OCI-LY3 (cell line): ENCODE data around the gene NKTR.
"Not testable (repeated sequence)": the region's sequence is repeated elsewhere in the genome, so short reads cannot be mapped to it uniquely, and the experiment has no call there.

Experiments
- H2AFZ ChIP-seq: fragments of 200-600, 300-600 bp; shearing (Covaris generic); 2 replicates; pipeline ENCODE4 v1.6.0; 2014; ENCODE audit warnings: antibody characterized with exemption, low read depth, low read length
- H3K27ac ChIP-seq: fragments of 200-600, 300-600 bp; sonication (generic); 2 replicates; pipeline ENCODE4 v1.5.1; 2014; ENCODE audit warnings: mild to moderate bottlenecking, low read length, moderate library complexity, mixed read lengths
- H3K27me3 ChIP-seq: fragments of 200-600, 300-600 bp; sonication (generic); 2 replicates; pipeline ENCODE4 v1.6.1; 2014; ENCODE audit warnings: low read depth, low read length, mixed read lengths
- H3K36me3 ChIP-seq: fragments of 200-600, 300-600 bp; sonication (generic); replicated peaks from 2 replicates; pipeline ENCODE3; 2014; ENCODE audit warnings: low read depth, low read length, mixed read lengths
- H3K4me1 ChIP-seq: fragments of 300-600, 200-600 bp; sonication (generic); 2 replicates; pipeline ENCODE4 v1.6.1; 2014; ENCODE audit warnings: low read length, mixed read lengths
- H3K4me2 ChIP-seq: fragments of 200-600, 300-600 bp; sonication (generic); 2 replicates; pipeline ENCODE4 v1.6.1; 2014; ENCODE audit warnings: low read length, mixed read lengths
- H3K4me3 ChIP-seq: fragments of 300-600, 200-600 bp; sonication (generic); 2 replicates; pipeline ENCODE4 v1.5.1; 2014; ENCODE audit warnings: antibody characterized with exemption, mild to moderate bottlenecking, low read length, moderate library complexity
- H3K79me2 ChIP-seq: fragments of 300-600, 200-600 bp; shearing (Covaris generic); 2 replicates; pipeline ENCODE4 v1.6.1; 2014; ENCODE audit warnings: mild to moderate bottlenecking, low read length, mixed read lengths
- H3K9ac ChIP-seq: fragments of 300-600, 200-600 bp; shearing (Covaris generic); 2 replicates; pipeline ENCODE4 v1.6.0; 2014; ENCODE audit warnings: mild to moderate bottlenecking, low read length, moderate library complexity
- H3K9me3 ChIP-seq: fragments of 200-600, 300-600 bp; shearing (Covaris generic); 2 replicates; pipeline ENCODE4 v1.6.1; 2014; ENCODE audit warnings: low read length, mixed read lengths; ENCODE audit not compliant: insufficient read depth
- H4K20me1 ChIP-seq: fragments of 200-600, 300-600 bp; sonication (generic); 2 replicates; pipeline ENCODE4 v1.6.1; 2016; ENCODE audit warnings: low read length, mixed read lengths; ENCODE audit not compliant: insufficient read depth
- CTCF ChIP-seq: fragments of 200-600, 300-600 bp; sonication (generic); IDR thresholded peaks from 2 replicates; pipeline ENCODE4 v1.5.1; 2014; ENCODE audit warnings: antibody characterized with exemption, low read length, low read depth
- EZH2phosphoT487 ChIP-seq: fragments of 200-600 bp; shearing (Covaris generic); IDR thresholded peaks from 2 replicates; pipeline ENCODE4 v1.6.1; 2018; ENCODE audit warnings: antibody characterized with exemption, mixed run types, low read depth

NKTR gene

GRCh38 chr3:42595682-42596081 lies 4.8 kb upstream of the NKTR start:
- TF ChIP-seq EZH2phosphoT487 (no peak), CTCF (no peak)
- H3K36me3 ChIP-seq = peaks cover 51% of the 10 kb centered on the region
- H3K79me2 ChIP-seq = peaks cover 36% of the 10 kb centered on the region
- H3K27ac ChIP-seq = no peak overlapping the region
- no peaks in the 10 kb centered on the region for H3K27me3 ChIP-seq
- no peak overlapping the region for H3K4me3 ChIP-seq
- H4K20me1 ChIP-seq = peaks cover 3% of the 10 kb centered on the region; the same call in 1 of the 2 replicates
- no peak overlapping the region for H3K9ac ChIP-seq
- H2AFZ ChIP-seq = no peak overlapping the region
- H3K4me2 ChIP-seq = no peak overlapping the region
- H3K9me3 ChIP-seq = no peaks in the 10 kb centered on the region
- peaks cover 7% of the 10 kb centered on the region for H3K4me1 ChIP-seq

- not testable (repeated sequence) for H3K27me3 ChIP-seq, H4K20me1 ChIP-seq, H3K9ac ChIP-seq, H3K4me2 ChIP-seq, H2AFZ ChIP-seq, H3K4me1 ChIP-seq, H3K27ac ChIP-seq, H3K4me3 ChIP-seq, H3K9me3 ChIP-seq
- H3K36me3 ChIP-seq = peaks cover 44% of the 10 kb centered on the region
- peaks cover 36% of the 10 kb centered on the region for H3K79me2 ChIP-seq
Observed at GRCh38 chr3:42597098-42597497, 3.4 kb upstream of the NKTR start.

GRCh38 chr3:42600958-42601675 lies 631 bp downstream of the NKTR start:
- peaks cover 29% of the 10 kb centered on the region for H3K36me3 ChIP-seq
- no peaks in the 10 kb centered on the region for H3K9me3 ChIP-seq
- H3K79me2 ChIP-seq = peaks cover 53% of the 10 kb centered on the region
- no peaks in the 10 kb centered on the region for H3K27me3 ChIP-seq
- H4K20me1 ChIP-seq = peaks cover 19% of the 10 kb centered on the region; the same call in 1 of the 2 replicates
- H3K4me2 ChIP-seq = peak overlapping the region; percentile 79
- H3K9ac ChIP-seq = peak overlapping the region; percentile 81
- H3K27ac ChIP-seq = peak overlapping the region; percentile 89
- H2AFZ ChIP-seq = peak overlapping the region; percentile 44; the same call in 1 of the 2 replicates
- no peak for TF ChIP-seq EZH2phosphoT487
- no peak for TF ChIP-seq CTCF
- peak overlapping the region; percentile 80 for H3K4me3 ChIP-seq
- peaks cover 9% of the 10 kb centered on the region for H3K4me1 ChIP-seq

- Histone ChIP-seq H3K4me3 (peak overlapping the region; percentile 80), H3K4me2 (peak overlapping the region; percentile 79), H2AFZ (no peak overlapping the region), H3K27me3 (no peaks in the 10 kb centered on the region), H4K20me1 (peaks cover 23% of the 10 kb centered on the region; the same call in 1 of the 2 replicates), H3K9me3 (no peaks in the 10 kb centered on the region), H3K27ac (peak overlapping the region; percentile 89; the same call in 1 of the 2 replicates), H3K4me1 (peaks cover 9% of the 10 kb centered on the region), H3K36me3 (peaks cover 26% of the 10 kb centered on the region), H3K79me2 (peaks cover 62% of the 10 kb centered on the region), H3K9ac (peak overlapping the region; percentile 81)
- TF ChIP-seq EZH2phosphoT487 (no peak), CTCF (peak; percentile 24; the same call in 1 of the 2 replicates)
Observed at GRCh38 chr3:42601896-42602581, 1.6 kb downstream of the NKTR start.
